H1 (cell line): ENCODE measurements around the gene PCDHGA8. TPM values are rescaled to one million over a fixed set of nuclear protein-coding genes. Genes with fewer than 3 reads are reported as not detected.

Source experiments
- CTCF ChIA-PET: fragments of 300-600 bp; sonication (Branson Sonifier 250); formaldehyde crosslinking; loops from one replicate; lab custom pipeline; 2021; ENCODE audit not compliant: partially characterized antibody; lab: Charles Lee
- POLR2A ChIA-PET: fragments of 300-600 bp; sonication (Branson Sonifier 250); formaldehyde crosslinking; loops from one replicate; lab custom pipeline; 2021; ENCODE audit warnings: inconsistent platforms; ENCODE audit not compliant: partially characterized antibody; lab: Charles Lee
- DNase-seq, 2 experiments: peaks; one replicate each; pipeline versions ENCODE4 v3.0.0 to v3.0.0-alpha.2; 2010 to 2022; ENCODE audit warnings: low spot score in 2 of 2, low read depth in 1 of 2, mixed read lengths in 1 of 2
- FAIRE-seq: peaks from 2 replicates; lab custom pipeline; 2011; peaks lifted over from hg19 to GRCh38; lab: Jason Lieb, UNC
- H2AFZ ChIP-seq: 2 replicates; pipeline ENCODE4 v1.8.1; 2012; ENCODE audit warnings: low read length, inconsistent platforms
- H2AK5ac ChIP-seq: 2 replicates; pipeline ENCODE4 v1.6.1; 2013; ENCODE audit warnings: low read depth, low read length
- H2BK120ac ChIP-seq: replicated peaks from 2 replicates; pipeline ENCODE3; 2013; ENCODE audit warnings: low read depth, low read length, inconsistent platforms
- H2BK12ac ChIP-seq: 2 replicates; pipeline ENCODE4 v1.6.1; 2013; ENCODE audit warnings: low read depth, low read length
- H2BK15ac ChIP-seq: 2 replicates; pipeline ENCODE4 v1.6.1; 2013; ENCODE audit warnings: low read length
- H2BK20ac ChIP-seq: 2 replicates; pipeline ENCODE4 v1.6.1; 2013; ENCODE audit warnings: low read length
- H2BK5ac ChIP-seq: 2 replicates; pipeline ENCODE4 v1.6.1; 2013; ENCODE audit warnings: low read depth, low read length
- H3K14ac ChIP-seq: 2 replicates; pipeline ENCODE4 v1.6.1; 2013; ENCODE audit warnings: inconsistent platforms; ENCODE audit not compliant: insufficient read length
- H3K18ac ChIP-seq: 2 replicates; pipeline ENCODE4 v1.6.1; 2013; ENCODE audit warnings: low read length; ENCODE audit errors: extremely low read depth
- H3K23ac ChIP-seq: 2 replicates; pipeline ENCODE4 v1.6.1; 2013; ENCODE audit warnings: inconsistent platforms; ENCODE audit not compliant: insufficient read length
- H3K23me2 ChIP-seq: 2 replicates; pipeline ENCODE4 v1.6.1; 2013; ENCODE audit warnings: low read depth, low read length
- H3K27ac ChIP-seq: 2 replicates; pipeline ENCODE4 v1.6.1; 2011; ENCODE audit warnings: low read depth, low read length, inconsistent platforms
- H3K27me3 ChIP-seq, 4 experiments: replicated peaks in 1 of 4; 1 replicate in 1 of 4; 2 replicates in 3 of 4; pipeline versions ENCODE4 v1.6.1 to v1.8.1; 2011 to 2013; ENCODE audit warnings: low read length in 3 of 4, mild to moderate bottlenecking in 3 of 4, inconsistent platforms in 2 of 4, mixed read lengths in 2 of 4, moderate library complexity in 1 of 4; ENCODE audit not compliant: control insufficient read depth in 3 of 4, insufficient read depth in 3 of 4; ENCODE audit errors: extremely low read depth in 1 of 4
- H3K36me3 ChIP-seq, 4 experiments: 2 replicates each; pipeline versions ENCODE4 v1.6.1 to v1.8.1; 2011 to 2013; ENCODE audit warnings: mild to moderate bottlenecking in 4 of 4, low read length in 3 of 4, moderate library complexity in 2 of 4, control low read depth in 1 of 4, inconsistent platforms in 1 of 4; ENCODE audit not compliant: insufficient read depth in 4 of 4, control insufficient read depth in 2 of 4
- H3K4ac ChIP-seq: replicated peaks from 2 replicates; pipeline ENCODE3; 2013; ENCODE audit warnings: low read length, low read depth, mixed read lengths, inconsistent platforms; ENCODE audit not compliant: insufficient read length
- H3K4me1 ChIP-seq, 4 experiments: replicated peaks in 1 of 4; 1 replicate in 1 of 4; 2 replicates in 3 of 4; pipeline versions ENCODE4 v1.6.1 to v1.8.1; 2011 to 2013; ENCODE audit warnings: low read length in 3 of 4, inconsistent platforms in 2 of 4, mixed read lengths in 1 of 4; ENCODE audit not compliant: insufficient read depth in 4 of 4, control insufficient read depth in 3 of 4
- H3K4me2 ChIP-seq, 2 experiments: 2 replicates each; pipeline versions ENCODE4 v1.6.1 to v1.8.1; 2011 to 2013; ENCODE audit warnings: low read depth in 2 of 2, low read length in 2 of 2, control low read depth in 1 of 2, inconsistent platforms in 1 of 2, mild to moderate bottlenecking in 1 of 2; ENCODE audit not compliant: insufficient read depth in 1 of 2
- H3K4me3 ChIP-seq, 4 experiments: fragments of 200-600, 300-600 bp in 1 of 4; sonication (generic), shearing (Covaris generic), sonication (Bioruptor Twin) in 1 of 4; 2 replicates each; pipeline versions ENCODE4 v1.5.1 to v1.8.1; 2011 to 2016; ENCODE audit warnings: low read length in 4 of 4, low read depth in 3 of 4, control low read depth in 2 of 4, inconsistent platforms in 2 of 4, mild to moderate bottlenecking in 2 of 4, mixed read lengths in 1 of 4, moderate library complexity in 1 of 4; ENCODE audit not compliant: insufficient read depth in 2 of 4; ENCODE audit errors: extremely low read depth in 1 of 4
- H3K56ac ChIP-seq: replicated peaks from 2 replicates; pipeline ENCODE3; 2013; ENCODE audit warnings: low read depth, mild to moderate bottlenecking, mixed read lengths, low read length, inconsistent platforms; ENCODE audit not compliant: insufficient read length
- H3K79me1 ChIP-seq: 2 replicates; pipeline ENCODE4 v1.6.1; 2013; ENCODE audit warnings: low read depth, low read length, control low read depth
- H3K79me2 ChIP-seq, 2 experiments: 2 replicates each; pipeline versions ENCODE4 v1.6.1 to v1.8.1; 2012 to 2013; ENCODE audit warnings: low read length in 2 of 2, mild to moderate bottlenecking in 2 of 2, inconsistent platforms in 1 of 2; ENCODE audit not compliant: insufficient read depth in 2 of 2, control insufficient read depth in 1 of 2
- H3K9ac ChIP-seq, 4 experiments: replicated peaks in 1 of 4; 1 replicate in 1 of 4; 2 replicates in 3 of 4; pipeline versions ENCODE4 v1.6.1 to v1.8.1; 2011 to 2013; ENCODE audit warnings: low read depth in 3 of 4, low read length in 3 of 4, control low read depth in 2 of 4, mild to moderate bottlenecking in 2 of 4, moderate library complexity in 2 of 4, inconsistent platforms in 1 of 4; ENCODE audit errors: extremely low read depth in 1 of 4
- H3K9me3 ChIP-seq, 2 experiments: 2 replicates each; pipeline versions ENCODE4 v1.6.1 to v1.8.1; 2012 to 2013; ENCODE audit warnings: mild to moderate bottlenecking in 2 of 2, moderate library complexity in 2 of 2, control low read depth in 1 of 2, inconsistent platforms in 1 of 2, low read depth in 1 of 2, low read length in 1 of 2, mixed read lengths in 1 of 2; ENCODE audit not compliant: insufficient read depth in 2 of 2
- H4K20me1 ChIP-seq, 2 experiments: replicated peaks in 1 of 2; 2 replicates each; pipeline versions ENCODE3 to v1.8.1; 2011 to 2013; ENCODE audit warnings: inconsistent platforms in 2 of 2, low read length in 2 of 2, mild to moderate bottlenecking in 1 of 2; ENCODE audit not compliant: insufficient read depth in 2 of 2, control insufficient read depth in 1 of 2
- H4K5ac ChIP-seq: 2 replicates; pipeline ENCODE4 v1.6.1; 2013; ENCODE audit warnings: low read length, low read depth, mixed read lengths, inconsistent platforms; ENCODE audit not compliant: insufficient read length
- H4K8ac ChIP-seq: 2 replicates; pipeline ENCODE4 v1.8.0; 2013; ENCODE audit warnings: mild to moderate bottlenecking, moderate library complexity, low read length, inconsistent platforms; ENCODE audit not compliant: insufficient read depth; ENCODE audit errors: extremely low read depth
- H4K91ac ChIP-seq: replicated peaks from 2 replicates; pipeline ENCODE3; 2013; ENCODE audit warnings: low read length, mixed read lengths, inconsistent platforms; ENCODE audit not compliant: insufficient read length
- BCL11A ChIP-seq, 2 experiments: IDR thresholded peaks; one replicate each; pipeline ENCODE4 v1.6.1; 2011; ENCODE audit warnings: low read depth in 2 of 2, low read length in 2 of 2, mild to moderate bottlenecking in 2 of 2
- CREB1 ChIP-seq: IDR thresholded peaks from 2 replicates; pipeline ENCODE4 v1.6.1; 2012; ENCODE audit warnings: inconsistent platforms
- CTBP2 ChIP-seq: IDR thresholded peaks from 2 replicates; pipeline ENCODE4 v1.7.0; 2011; ENCODE audit warnings: borderline replicate concordance, mild to moderate bottlenecking, moderate library complexity, mixed read lengths, low read length; ENCODE audit not compliant: insufficient read depth, insufficient read length
- EZH2 ChIP-seq: fragments of 200-600 bp; sonication (generic); IDR thresholded peaks from 2 replicates; pipeline ENCODE4 v1.7.1; 2012; ENCODE audit warnings: low read depth, mild to moderate bottlenecking, moderate library complexity, low read length, inconsistent platforms; ENCODE audit not compliant: severe bottlenecking
- HDAC6 ChIP-seq: IDR thresholded peaks from one replicate; pipeline ENCODE4 v1.7.1; 2012; ENCODE audit warnings: low read depth, mild to moderate bottlenecking, inconsistent platforms, low read length, moderate library complexity
- JUN ChIP-seq: IDR thresholded peaks from 2 replicates; pipeline ENCODE4 v1.6.1; 2011; ENCODE audit warnings: low read depth, mild to moderate bottlenecking, improper control_type of control experiment, low read length
- NANOG ChIP-seq: IDR thresholded peaks from 2 replicates; pipeline ENCODE4 v1.6.1; 2011; ENCODE audit warnings: low read length, low read depth, mild to moderate bottlenecking, inconsistent platforms; ENCODE audit not compliant: insufficient read depth, poor library complexity, severe bottlenecking
- NRF1 ChIP-seq: IDR thresholded peaks from 2 replicates; pipeline ENCODE4 v1.6.1; 2011; ENCODE audit warnings: mild to moderate bottlenecking, low read depth, low read length, improper control_type of control experiment
- POLR2AphosphoS5 ChIP-seq: IDR thresholded peaks from 2 replicates; pipeline ENCODE4 v1.6.1; 2011; ENCODE audit warnings: low read depth, low read length
- POU5F1 ChIP-seq: IDR thresholded peaks from 2 replicates; pipeline ENCODE4 v1.6.1; 2011; ENCODE audit warnings: low read depth, mild to moderate bottlenecking, low read length, moderate library complexity
- RXRA ChIP-seq: IDR thresholded peaks from 2 replicates; pipeline ENCODE4 v1.6.1; 2011; ENCODE audit warnings: low read depth, mild to moderate bottlenecking, low read length, moderate library complexity; ENCODE audit not compliant: insufficient read depth
- SIN3A ChIP-seq, 2 experiments: IDR thresholded peaks in 1 of 2; conservative IDR thresholded peaks in 1 of 2; 2 replicates each; pipeline ENCODE4 v1.6.1; 2011 to 2012; ENCODE audit warnings: low read length in 2 of 2, improper control_type of control experiment in 1 of 2, low read depth in 1 of 2, mild to moderate bottlenecking in 1 of 2
- TCF12 ChIP-seq: IDR thresholded peaks from 2 replicates; pipeline ENCODE4 v1.6.1; 2011; ENCODE audit warnings: low read depth, mild to moderate bottlenecking, low read length
- polyA plus RNA-seq, 7 experiments: library from polyadenylated mRNA; depleted of rRNA in 3 of 7; stranded (reverse) in 5 of 7; unstranded in 2 of 7; fragments of >200 nt in 5 of 7; fragments of 200-250 nt in 2 of 7; gene quantifications; 1 replicate in 5 of 7; 2 replicates in 1 of 7; 4 replicates in 1 of 7; pipeline versions ENCODE4 v1.2.1 to v1.2.3, GENCODE V29; 2011 to 2013; ENCODE audit warnings: missing spikeins in 2 of 7, mixed read lengths in 2 of 7
- total RNA-seq: library from RNA; stranded (reverse); fragmentation: NEBNext Ultra II Directional; extraction: Animal tissue kit (Norgen Biotek cat#: 25700); gene quantifications from 2 replicates; pipeline ENCODE4 v1.2.1, GENCODE V29; 2021

Gene PCDHGA8
- total and polyA plus RNA-seq, 2 of the 8 experiments (the other 6 are each of a cell fraction or from before 2014, with no cell fraction given), result 0.79 to 1.4 TPM

DNA sequence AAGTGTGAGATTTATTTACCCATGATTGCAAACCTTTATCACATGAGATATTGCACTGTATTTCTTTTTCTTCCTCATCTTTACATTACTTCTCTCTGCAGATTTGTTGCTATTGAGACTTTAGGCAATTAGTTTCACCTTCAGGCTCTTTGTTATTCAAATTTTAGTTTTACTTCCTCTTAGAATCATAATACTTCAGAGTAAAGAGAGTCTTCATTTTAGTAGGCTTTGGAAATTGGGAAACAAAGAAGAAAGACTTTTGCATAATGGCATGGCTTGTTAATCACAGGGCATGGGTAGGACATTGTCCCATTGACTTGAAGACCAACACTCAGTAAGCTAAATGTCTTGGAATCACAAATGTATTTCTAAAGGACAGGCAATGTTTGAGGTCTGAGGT is 29.7 kb upstream of the PCDHGA8 start:
- H2BK20ac ChIP-seq, result no peak overlapping the region
- H3K23ac ChIP-seq, result no peak overlapping the region
- no peak overlapping the region for H2BK5ac ChIP-seq
- H3K79me1 ChIP-seq, result no peaks in the 10 kb centered on the region
- no peaks in the 10 kb centered on the region for H3K27me3 ChIP-seq
- TF ChIP-seq NANOG (no peak), TCF12 (no peak), CREB1 (no peak), POLR2AphosphoS5 (no peak), BCL11A (IDR thresholded peaks at IDR 0.05; ENCODE audit: low read depth in 2 of 2, low read length in 2 of 2) (no peak), POU5F1 (no peak), JUN (no peak), CTBP2 (no peak), SIN3A (conservative IDR thresholded peaks at IDR 0.05 in 1 of 2, IDR thresholded peaks at IDR 0.05 in 1 of 2; ENCODE audit: low read depth in 1 of 2, low read length in 2 of 2) (no peak), RXRA (no peak), NRF1 (no peak), EZH2 (no peak), HDAC6 (no peak)
- H4K91ac ChIP-seq, result no peak overlapping the region
- no peaks in the 10 kb centered on the region for H3K23me2 ChIP-seq
- no peak overlapping the region for H3K4ac ChIP-seq
- no peak overlapping the region for H4K8ac ChIP-seq
- no peak overlapping the region for H4K5ac ChIP-seq
- no peak overlapping the region for H3K9ac ChIP-seq
- H2AK5ac ChIP-seq, result no peak overlapping the region
- no peak overlapping the region for H2AFZ ChIP-seq
- H4K20me1 ChIP-seq, result no peaks in the 10 kb centered on the region
- CTCF ChIA-PET, result interaction anchor here (0.9 to 1.6 kb wide), 6 partner anchors 8 to 175 kb away, joined by 3 to 7 read pairs (median 4); partner anchors contain the start of genes PCDHGA2 and PCDHGB1
- FAIRE-seq (no peak), DNase-seq (no peak)
- H3K9me3 ChIP-seq, result peaks cover 43 to 51% of the 10 kb centered on the region in 2 experiments
- H2BK120ac ChIP-seq, result no peak overlapping the region
- POLR2A ChIA-PET, result no interaction called here
- H3K18ac ChIP-seq, result no peak overlapping the region
- H3K14ac ChIP-seq, result no peak overlapping the region
- no peak overlapping the region for H2BK12ac ChIP-seq
- H3K79me2 ChIP-seq, result no peaks in the 10 kb centered on the region
- H3K4me2 ChIP-seq, result no peak overlapping the region
- peaks cover 0 to 3% (median under 1%) of the 10 kb centered on the region in 4 experiments; a peak in 1 of 7 replicates for H3K4me1 ChIP-seq
- H3K4me3 ChIP-seq, result peak overlapping the region in 1 of 4 experiments; percentile 40; a peak in 1 of 8 replicates
- no peak overlapping the region for H3K27ac ChIP-seq
- peaks cover 0 to 8% (median 3%) of the 10 kb centered on the region in 4 experiments; a peak in 3 of 8 replicates for H3K36me3 ChIP-seq
- no peak overlapping the region for H3K56ac ChIP-seq
- H2BK15ac ChIP-seq, result no peak overlapping the region
